ENCODE measurements around the gene FADD. TPM values are rescaled to one million over a fixed set of nuclear protein-coding genes. Genes with fewer than 3 reads are reported as not detected.

Gene FADD
- total and polyA plus RNA-seq, 2 donors (not counting 3 experiments of a cell fraction or from before 2014, with no cell fraction given), result 35.4 to 45.1 TPM

- H3K4me3 ChIP-seq (replicated peaks in 1 of 3; ENCODE audit: insufficient read depth in 1 of 3, low read depth in 1 of 3, low read length in 3 of 3), result no peak overlapping the region
- dilution Hi-C loops (cut with MboI; ENCODE audit: extremely low pct_ligation_motif_present, low sequenced_read_pairs), result no loop called here
- no peaks in the 10 kb centered on the region for H3K9me1 ChIP-seq (replicated peaks; ENCODE audit: control insufficient read depth, extremely low read depth, insufficient read depth, low read length)
- intact Hi-C loops (cut with micrococcal nuclease), result no loop called here
- no peak overlapping the region for H3K4me2 ChIP-seq (ENCODE audit: insufficient read depth, low read length)
- FAIRE-seq (no peak), DNase-seq (ENCODE audit: low read depth, low spot score) (no peak)
- H3K4me1 ChIP-seq (ENCODE audit: control insufficient read depth, extremely low read depth, insufficient read depth, low read length), result no peaks in the 10 kb centered on the region
- ChIA-PET POLR2A (no interaction called here), CTCF (interaction anchor here (0.6 kb wide), 1 partner anchor 69 kb away, joined by 3 read pairs; no protein-coding TSS in a partner anchor)
- BruUV-seq (replicated peaks), result no TSS peak
- H3K27ac ChIP-seq (ENCODE audit: insufficient read depth, low read depth, low read length), result no peak overlapping the region
- H2AFZ ChIP-seq (ENCODE audit: low read depth, low read length), result no peak overlapping the region
- no peaks in the 10 kb centered on the region for H3K9me3 ChIP-seq (replicated peaks; ENCODE audit: control insufficient read depth, insufficient read depth, low read length)
- no peaks in the 10 kb centered on the region for H4K20me1 ChIP-seq (replicated peaks; ENCODE audit: control insufficient read depth, extremely low read depth, insufficient read depth, low read length)
- no peaks in the 10 kb centered on the region for H3K79me2 ChIP-seq (ENCODE audit: control insufficient read depth, insufficient read depth, low read length)
- H3K36me3 ChIP-seq (ENCODE audit: control insufficient read depth in 2 of 2, extremely low read depth in 1 of 2, insufficient read depth in 2 of 2, low read length in 2 of 2), result no peaks in the 10 kb centered on the region
- no peak overlapping the region for H3K9ac ChIP-seq (replicated peaks; ENCODE audit: extremely low read depth, insufficient read depth, low read length)
- H3K27me3 ChIP-seq (ENCODE audit: control insufficient read depth in 2 of 2, insufficient read depth in 2 of 2, low read length in 2 of 2), result no peaks in the 10 kb centered on the region
- TF ChIP-seq, protein P1, sequence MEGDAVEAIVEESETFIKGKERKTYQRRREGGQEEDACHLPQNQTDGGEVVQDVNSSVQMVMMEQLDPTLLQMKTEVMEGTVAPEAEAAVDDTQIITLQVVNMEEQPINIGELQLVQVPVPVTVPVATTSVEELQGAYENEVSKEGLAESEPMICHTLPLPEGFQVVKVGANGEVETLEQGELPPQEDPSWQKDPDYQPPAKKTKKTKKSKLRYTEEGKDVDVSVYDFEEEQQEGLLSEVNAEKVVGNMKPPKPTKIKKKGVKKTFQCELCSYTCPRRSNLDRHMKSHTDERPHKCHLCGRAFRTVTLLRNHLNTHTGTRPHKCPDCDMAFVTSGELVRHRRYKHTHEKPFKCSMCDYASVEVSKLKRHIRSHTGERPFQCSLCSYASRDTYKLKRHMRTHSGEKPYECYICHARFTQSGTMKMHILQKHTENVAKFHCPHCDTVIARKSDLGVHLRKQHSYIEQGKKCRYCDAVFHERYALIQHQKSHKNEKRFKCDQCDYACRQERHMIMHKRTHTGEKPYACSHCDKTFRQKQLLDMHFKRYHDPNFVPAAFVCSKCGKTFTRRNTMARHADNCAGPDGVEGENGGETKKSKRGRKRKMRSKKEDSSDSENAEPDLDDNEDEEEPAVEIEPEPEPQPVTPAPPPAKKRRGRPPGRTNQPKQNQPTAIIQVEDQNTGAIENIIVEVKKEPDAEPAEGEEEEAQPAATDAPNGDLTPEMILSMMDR (IDR thresholded peaks at IDR 0.05; ENCODE audit: extremely low read depth in 1 of 2, insufficient read depth in 1 of 2, low read depth in 1 of 2, low read length in 2 of 2), result no peak
- TF ChIP-seq EZH2 (IDR thresholded peaks at IDR 0.05; ENCODE audit: borderline replicate concordance, low read depth, low read length, severe bottlenecking) (no peak), GATA2 (IDR thresholded peaks at IDR 0.05; ENCODE audit: insufficient read depth, insufficient read length, low read depth, low read length) (no peak), POLR2A (IDR thresholded peaks at IDR 0.05; ENCODE audit: low read depth, low read length) (no peak), FOS (IDR thresholded peaks at IDR 0.05; ENCODE audit: borderline replicate concordance, insufficient read depth, low read length) (no peak), JUN (IDR thresholded peaks at IDR 0.05; ENCODE audit: borderline replicate concordance, insufficient read depth, insufficient read length, low read depth) (no peak), MYC (IDR thresholded peaks at IDR 0.05; ENCODE audit: low read depth, low read length) (no peak), POLR2AphosphoS5 (IDR thresholded peaks at IDR 0.05; ENCODE audit: insufficient read depth, low read depth, low read length) (no peak), MAX (IDR thresholded peaks at IDR 0.05; ENCODE audit: insufficient read depth, insufficient read length) (no peak)
Measured at GRCh38 chr11:70246196-70246595, 43.1 kb downstream of the FADD start.

Data from endothelial cell of umbilical vein (primary cell).